HG02642 (cell line): ENCODE results near the gene TBKBP1.
"Not testable (repeated sequence)": the region's sequence is repeated elsewhere in the genome, so short reads cannot be mapped to it uniquely, and the experiment has no call there.

Source experiments
- ATAC-seq: cut with Tn5 transposase; IDR thresholded peaks from one replicate; pipeline ENCODE4 v1.9.1; 2021; ENCODE audit warnings: mild to moderate bottlenecking; ENCODE audit not compliant: unreplicated experiment, poor library complexity

The TBKBP1 gene

DNA sequence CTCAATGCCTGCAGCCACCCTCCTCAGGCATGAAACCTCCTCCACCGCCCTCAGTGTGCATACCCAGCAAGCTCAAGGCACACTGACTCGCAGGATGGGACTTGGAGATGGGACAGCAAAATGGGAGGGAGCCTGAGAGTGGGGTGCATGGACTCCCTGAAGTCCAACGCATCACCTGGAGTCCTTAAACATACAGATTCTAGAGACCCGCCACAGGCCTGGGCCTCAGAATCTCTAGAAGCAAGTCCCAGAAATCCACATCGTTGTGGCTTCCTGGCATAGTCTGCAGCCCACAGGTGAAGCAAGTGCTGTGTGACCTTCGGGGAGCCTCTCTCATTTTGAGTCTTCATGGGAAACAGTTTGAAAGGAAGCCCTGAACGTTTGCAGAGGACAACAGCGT, 35.5 kb downstream of the TBKBP1 start:
- no peak for ATAC-seq

DNA sequence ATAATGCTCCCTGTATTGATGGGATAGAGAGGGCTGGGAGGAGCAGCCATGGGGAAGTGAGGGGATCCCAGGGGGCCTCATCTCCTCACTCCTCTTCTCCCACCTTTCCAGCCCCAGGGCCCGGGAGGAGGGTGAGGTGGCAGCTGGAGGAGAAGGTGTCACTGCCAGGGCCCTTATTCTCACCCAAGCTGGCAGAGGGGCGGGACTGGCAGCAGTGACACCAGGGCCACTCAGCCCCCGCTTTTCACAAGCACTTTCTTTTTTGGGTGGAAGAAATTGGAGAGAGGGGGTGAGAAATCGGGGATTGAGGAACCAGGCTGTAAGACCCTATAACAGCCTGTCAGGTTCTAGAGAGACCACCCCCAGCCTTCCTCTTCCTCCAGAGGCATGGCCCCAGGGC, 36.7 kb downstream of the TBKBP1 start:
- no peak for ATAC-seq

- no peak for ATAC-seq
These were observed 37.4 kb downstream of the TBKBP1 start for GRCh38 chr17:47731396-47731795.

DNA sequence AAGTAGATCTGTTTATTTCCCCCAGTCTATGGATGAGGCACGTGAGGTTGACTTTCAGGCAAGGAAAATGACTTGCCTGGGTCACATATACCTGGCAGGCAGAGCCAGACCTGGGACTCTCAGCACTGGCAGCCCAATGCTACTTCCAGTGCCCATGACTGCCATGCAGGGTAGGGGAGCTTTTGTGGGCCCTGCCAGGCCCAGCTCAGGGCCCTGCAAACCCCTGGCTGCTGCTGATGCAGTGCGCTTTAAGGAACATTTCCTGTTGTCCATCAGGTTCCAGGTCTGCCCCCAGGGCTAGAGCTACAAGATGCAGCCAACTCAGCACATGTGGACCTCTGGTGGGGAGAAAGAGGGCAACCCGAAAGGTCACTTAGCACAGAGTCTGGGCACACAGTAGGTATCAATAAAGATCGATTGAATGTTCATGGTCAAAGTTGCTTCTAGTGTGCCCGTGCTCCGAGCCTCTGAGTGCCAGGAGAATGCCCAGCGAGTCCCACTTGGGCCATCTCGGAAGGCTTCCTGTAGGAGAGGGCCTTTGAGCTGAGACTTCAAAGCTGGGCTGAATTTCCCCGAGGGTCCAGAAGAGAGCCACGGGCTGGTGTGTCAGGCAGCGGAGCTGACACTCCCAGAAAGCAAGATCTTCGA, 38.6 kb downstream of the TBKBP1 start:
- ATAC-seq: no peak

DNA sequence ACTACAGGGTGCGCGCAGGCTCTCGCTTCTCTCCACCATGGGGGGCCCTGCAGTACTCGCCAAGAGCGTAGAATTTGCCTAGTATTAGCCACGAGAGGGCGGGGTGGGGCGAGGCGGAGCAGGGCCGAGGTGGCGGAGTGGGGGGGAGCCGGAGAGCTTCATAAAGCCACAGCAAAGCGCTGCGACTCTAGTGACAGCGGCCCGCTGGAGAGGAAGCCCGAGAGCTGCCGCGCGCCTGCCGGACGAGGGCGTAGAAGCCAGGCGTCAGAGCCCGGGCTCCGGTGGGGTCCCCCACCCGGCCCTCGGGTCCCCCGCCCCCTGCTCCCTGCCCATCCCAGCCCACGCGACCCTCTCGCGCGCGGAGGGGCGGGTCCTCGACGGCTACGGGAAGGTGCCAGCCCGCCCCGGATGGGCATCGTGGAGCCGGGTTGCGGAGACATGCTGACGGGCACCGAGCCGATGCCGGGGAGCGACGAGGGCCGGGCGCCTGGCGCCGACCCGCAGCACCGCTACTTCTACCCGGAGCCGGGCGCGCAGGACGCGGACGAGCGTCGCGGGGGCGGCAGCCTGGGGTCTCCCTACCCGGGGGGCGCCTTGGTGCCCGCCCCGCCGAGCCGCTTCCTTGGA, 39.2 kb downstream of the TBKBP1 start, which contains the start of gene TBX21:
TSS of gene TBX21 (plus strand) at position 190 of the 627 bp plus-strand sequence. CDS start at position 409, 219 bp downstream.
- ATAC-seq: peak; percentile 66

DNA sequence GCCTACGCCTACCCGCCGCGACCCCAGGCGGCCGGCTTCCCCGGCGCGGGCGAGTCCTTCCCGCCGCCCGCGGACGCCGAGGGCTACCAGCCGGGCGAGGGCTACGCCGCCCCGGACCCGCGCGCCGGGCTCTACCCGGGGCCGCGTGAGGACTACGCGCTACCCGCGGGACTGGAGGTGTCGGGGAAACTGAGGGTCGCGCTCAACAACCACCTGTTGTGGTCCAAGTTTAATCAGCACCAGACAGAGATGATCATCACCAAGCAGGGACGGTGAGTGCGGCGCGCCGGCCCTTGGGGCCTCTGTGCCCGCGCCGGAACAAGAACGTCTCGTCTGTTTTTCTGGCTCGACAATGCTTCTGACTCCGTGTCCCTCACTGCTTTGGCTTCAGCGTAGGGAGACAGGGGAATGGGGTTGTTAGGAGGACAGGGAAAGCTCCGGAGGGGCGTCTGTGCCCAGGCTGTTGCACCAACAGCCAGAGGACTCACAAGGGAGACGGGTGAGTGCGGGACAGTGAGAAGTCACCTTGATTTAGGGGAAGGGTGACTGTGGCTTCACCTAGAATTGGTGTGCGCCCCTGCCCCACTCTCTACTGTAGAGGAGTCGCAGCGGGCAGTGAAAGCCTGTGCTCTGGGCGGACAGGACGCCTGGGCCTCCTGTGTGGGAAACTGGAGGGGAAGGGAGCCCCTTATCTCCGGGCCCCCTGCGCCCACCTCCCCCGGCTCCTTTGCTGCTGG, 39.9 kb downstream of the TBKBP1 start:
- ATAC-seq: peak; percentile 28

- ATAC-seq: no peak
These were observed 41.1 kb downstream of the TBKBP1 start for GRCh38 chr17:47735139-47735464.

DNA sequence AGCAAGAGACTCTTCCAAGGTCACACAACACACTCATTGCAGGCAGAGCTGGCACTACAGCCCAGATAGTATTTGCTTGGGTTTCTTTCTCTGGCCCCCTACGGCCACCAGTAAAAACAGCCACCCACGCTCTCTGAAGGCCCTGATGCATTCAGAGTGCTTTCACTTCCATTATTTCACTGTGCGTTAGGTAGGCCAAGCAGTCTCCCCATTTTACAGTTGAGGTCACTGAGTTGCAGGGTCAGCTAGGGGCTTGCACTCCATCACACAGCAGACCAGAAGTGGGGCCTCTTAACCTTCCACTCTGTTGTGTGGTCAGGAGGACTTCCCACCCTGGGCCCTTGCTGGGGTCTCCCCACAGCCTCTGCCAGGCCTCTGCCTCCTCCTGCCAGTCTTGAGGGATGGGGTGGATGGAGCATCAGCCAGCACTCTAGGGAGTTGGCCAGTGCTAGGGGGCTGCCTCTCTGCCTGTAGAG, 41.6 kb downstream of the TBKBP1 start:
- peak; percentile 51 for ATAC-seq

DNA sequence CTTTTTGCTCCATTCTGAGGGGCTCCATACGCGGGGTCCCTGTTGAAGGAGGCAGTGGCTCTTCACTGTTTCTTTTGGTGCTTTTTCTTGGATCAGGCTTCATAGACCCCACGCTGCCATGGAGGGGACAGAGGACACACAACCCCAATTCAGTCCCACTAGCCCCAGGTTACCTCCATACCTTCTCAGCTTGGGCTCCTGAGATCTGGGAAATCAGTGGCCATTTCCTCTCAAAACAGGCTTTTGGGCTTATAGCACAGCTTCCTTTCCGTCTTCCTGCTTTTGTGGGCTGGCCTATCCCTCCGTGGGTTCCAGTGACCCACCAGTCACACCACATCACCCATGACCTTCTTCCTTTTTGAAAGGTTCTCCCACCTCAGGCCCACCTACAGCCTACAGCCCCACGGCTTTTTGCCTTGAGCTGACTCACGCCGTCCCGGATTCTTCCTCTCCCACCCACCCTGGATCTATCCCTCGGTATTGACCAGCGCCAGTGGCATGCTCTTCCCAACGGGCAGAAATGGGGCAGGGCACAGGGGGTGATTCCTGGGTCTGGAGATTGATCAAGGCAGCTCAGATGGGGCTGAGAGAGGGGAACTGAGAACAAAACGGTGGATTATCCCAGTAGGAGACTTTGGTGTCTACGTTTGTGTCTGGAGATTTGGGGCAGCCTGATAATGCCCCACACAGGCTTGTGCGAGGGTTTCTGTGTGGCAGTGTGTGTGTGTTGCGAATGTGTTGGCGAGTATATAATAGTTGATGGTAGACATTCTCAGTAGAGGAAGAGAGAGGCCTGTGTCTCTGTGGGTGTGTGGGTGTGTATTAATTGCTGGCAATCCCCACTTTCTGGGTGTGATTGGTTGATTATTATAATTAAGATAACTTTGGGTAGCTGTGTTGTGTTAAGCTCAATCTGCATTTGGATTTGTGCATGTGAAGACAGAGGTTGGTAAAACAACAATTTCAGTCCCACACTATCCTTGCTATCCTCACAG, 42.8 kb downstream of the TBKBP1 start:
- ATAC-seq: no peak

DNA sequence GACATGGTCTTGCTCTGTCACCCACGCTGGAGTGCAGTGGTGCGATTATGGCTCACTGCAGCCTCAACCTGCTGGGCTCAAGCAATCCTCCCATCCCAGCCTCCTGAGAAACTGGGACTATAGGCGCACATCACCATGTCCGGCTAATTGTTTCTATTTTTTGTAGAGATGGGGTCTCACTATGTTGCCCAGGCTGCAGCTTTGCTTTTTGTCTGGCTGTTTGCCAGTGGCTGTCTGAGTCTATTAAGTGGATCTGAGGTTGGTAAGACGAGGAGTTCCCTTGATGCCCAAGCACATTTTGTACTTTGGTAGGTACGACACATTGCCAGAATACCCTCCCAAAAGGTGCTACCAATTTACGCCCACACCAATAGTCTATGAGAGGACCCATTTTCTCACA, 44.2 kb downstream of the TBKBP1 start:
- no peak for ATAC-seq

DNA sequence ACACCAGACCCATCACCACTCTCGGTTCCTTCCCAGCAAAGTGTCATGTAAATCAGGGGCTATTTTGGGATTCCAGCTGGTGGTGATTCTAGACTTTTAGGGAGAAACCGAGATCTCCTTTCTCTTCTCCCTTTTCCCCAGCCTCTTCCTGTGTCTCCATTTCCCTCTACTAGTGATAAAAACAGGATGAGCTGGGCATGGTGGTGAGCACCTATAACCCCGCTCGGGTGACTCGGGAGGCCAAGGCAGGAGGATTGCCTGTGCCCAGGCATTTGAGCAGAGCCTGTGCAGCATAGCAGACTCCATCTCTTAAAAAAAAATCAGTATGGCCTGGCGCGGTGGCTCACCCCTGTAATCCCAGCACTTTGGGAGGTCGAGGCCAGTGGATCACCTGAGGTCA, 45.2 kb downstream of the TBKBP1 start:
- no peak for ATAC-seq

DNA sequence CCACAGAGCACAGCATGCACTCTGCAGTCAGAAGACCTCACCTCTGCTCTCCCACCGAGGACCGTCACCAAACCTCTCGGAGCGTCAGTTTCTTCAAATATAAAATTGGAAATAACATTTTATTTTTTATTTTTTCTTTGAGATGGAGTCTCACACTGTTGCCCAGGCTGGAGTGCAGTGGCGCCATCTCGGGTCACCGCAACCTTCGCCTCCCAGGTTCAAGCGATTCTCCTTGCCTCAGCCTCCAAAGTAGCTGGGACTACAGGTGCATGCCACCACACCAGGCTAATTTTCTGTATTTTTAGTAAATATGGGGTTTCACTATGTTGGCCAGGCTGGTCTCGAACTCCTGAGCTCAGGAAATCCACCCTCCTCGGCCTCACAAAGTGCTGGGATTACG, 46.0 kb downstream of the TBKBP1 start:
- ATAC-seq: not testable (repeated sequence)

DNA sequence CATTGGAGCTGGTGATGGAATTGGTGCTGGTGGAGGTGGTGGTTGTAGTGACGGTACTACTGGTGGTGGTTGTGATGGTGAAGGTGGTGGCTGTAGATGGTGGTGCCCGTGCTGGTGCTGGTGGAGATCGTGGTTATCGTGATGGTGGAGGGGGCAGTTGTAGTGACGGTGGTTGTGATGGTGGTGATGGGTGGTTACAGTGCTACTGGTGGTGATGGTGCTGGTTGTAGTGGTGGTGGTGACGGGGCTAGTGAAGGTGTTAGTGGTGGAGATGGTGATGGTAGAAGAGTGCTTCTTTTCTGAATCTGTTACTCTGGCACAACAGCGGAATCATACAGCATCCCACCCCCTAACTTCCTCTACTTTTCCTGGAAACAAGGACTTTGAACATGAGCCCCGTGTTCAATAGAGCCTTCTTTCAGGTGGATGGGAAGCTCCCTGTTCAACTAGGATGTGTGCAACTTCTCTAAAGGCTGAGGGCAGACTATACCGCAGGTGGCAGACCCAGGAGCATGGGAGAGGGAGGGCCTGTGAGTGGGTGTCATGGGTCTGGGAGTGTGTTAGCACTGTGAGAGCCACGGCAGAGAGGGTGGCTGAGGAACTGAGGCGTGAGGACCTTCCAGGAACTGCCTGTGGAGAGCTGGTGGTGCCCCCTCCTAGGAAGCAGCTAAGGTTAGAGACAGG, 47.3 kb downstream of the TBKBP1 start:
- no peak for ATAC-seq

GRCh38 chr17:47741793-47742145, 47.8 kb downstream of the TBKBP1 start:
- no peak for ATAC-seq

GRCh38 chr17:47742319-47743181, 48.6 kb downstream of the TBKBP1 start:
- ATAC-seq: no peak

DNA sequence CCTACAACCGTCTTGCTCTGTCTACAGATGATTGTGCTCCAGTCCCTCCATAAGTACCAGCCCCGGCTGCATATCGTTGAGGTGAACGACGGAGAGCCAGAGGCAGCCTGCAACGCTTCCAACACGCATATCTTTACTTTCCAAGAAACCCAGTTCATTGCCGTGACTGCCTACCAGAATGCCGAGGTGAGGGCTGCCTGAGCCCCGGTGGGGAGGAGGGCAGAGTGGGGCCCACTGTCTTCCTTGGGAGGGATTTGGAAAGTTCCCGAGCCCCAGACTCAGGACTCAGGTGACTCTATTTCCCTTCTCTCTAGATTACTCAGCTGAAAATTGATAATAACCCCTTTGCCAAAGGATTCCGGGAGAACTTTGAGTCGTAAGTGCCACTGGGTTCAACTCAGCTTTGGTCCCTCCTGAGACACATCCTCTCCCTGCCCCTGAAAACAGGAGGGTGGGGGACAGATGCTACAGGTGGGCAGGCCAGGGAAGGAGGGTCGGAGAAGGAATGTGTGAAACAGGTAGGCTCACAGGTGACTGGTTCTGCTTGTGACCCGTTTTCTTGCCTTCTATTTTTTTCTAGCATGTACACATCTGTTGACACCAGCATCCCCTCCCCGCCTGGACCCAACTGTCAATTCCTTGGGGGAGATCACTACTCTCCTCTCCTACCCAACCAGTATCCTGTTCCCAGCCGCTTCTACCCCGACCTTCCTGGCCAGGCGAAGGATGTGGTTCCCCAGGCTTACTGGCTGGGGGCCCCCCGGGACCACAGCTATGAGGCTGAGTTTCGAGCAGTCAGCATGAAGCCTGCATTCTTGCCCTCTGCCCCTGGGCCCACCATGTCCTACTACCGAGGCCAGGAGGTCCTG, 50.4 kb downstream of the TBKBP1 start:
- ATAC-seq: no peak

- no peak for ATAC-seq
These were observed 51.0 kb downstream of the TBKBP1 start for GRCh38 chr17:47745037-47745380.

DNA sequence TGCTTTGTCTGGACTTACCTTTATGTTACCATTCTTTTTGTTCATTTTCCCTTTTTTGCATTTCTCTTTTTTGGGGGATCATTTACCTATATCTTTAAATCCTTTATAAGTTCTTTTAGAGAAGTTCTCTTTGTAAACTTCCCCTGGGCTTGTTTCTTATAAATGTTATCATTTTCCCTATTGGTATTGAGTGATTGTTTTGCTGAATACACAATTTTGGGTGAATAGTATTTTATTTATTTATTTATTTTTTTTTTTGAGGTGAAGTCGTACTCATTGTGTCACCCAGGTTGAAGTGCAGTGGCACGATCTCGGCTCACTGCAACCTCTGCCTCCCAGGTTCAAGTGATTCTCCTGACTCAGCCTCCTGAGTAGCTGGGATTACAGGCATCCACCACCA, 57.5 kb downstream of the TBKBP1 start:
- ATAC-seq: no peak
